Ectodermal cell (in vitro differentiated cells): ENCODE data around the gene AGBL1.

ENCODE experiments used
- H3K27ac ChIP-seq: 2 replicates; pipeline ENCODE4 v1.7.0; 2013; ENCODE audit warnings: mild to moderate bottlenecking, low read depth, low read length; ENCODE audit not compliant: insufficient read depth, poor library complexity, severe bottlenecking
- H3K27me3 ChIP-seq: 2 replicates; pipeline ENCODE4 v1.7.0; 2013; ENCODE audit warnings: mild to moderate bottlenecking, low read length; ENCODE audit not compliant: insufficient read depth, control insufficient read depth, poor library complexity, severe bottlenecking
- H3K36me3 ChIP-seq: one replicate; pipeline ENCODE4 v1.7.0; 2013; ENCODE audit warnings: low read length; ENCODE audit not compliant: control insufficient read depth, insufficient read depth
- H3K4me1 ChIP-seq: one replicate; pipeline ENCODE4 v1.7.0; 2013; ENCODE audit warnings: low read length; ENCODE audit not compliant: control insufficient read depth, insufficient read depth
- H3K4me3 ChIP-seq: 2 replicates; pipeline ENCODE4 v1.7.0; 2013; ENCODE audit warnings: low read depth, low read length, control low read depth; ENCODE audit not compliant: insufficient read depth
- H3K9me3 ChIP-seq: 2 replicates; pipeline ENCODE4 v1.7.0; 2013; ENCODE audit warnings: mild to moderate bottlenecking, low read length, moderate library complexity; ENCODE audit not compliant: control insufficient read depth
- WGBS, 2 experiments: methylation state at CpG; one replicate each; pipeline ENCODE4 v1.1.7; 2013; ENCODE audit warnings: missing lambda C conversion rate in 2 of 2; 5-methylcytosine and 5-hydroxymethylcytosine counted together

AGBL1 gene

DNA sequence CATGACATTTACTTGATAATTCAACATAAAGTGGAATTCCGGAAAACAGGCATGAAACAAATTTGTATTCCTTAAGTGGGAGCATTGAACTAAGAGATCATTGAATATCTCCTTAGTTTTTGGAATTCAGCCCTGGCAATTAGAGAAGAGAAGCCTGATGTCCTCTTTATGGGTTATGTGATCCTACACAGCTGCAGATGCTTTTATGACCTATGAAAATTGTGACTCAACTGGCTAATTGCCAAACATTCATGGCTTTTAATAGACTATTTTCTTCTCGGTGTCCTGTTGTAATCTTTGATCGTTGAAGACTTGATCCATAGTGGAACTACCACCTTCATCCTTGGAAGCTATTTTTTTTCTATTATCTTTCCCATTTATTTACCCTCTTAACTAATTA is 46.1 kb downstream of the AGBL1 start:
- 88 to 96% methylated on average over 3 of the region's 3 CpGs for WGBS, 2 experiments
- Histone ChIP-seq H3K4me3 (no peak overlapping the region), H3K27ac (no peak overlapping the region), H3K36me3 (no peaks in the 10 kb centered on the region), H3K9me3 (no peaks in the 10 kb centered on the region), H3K27me3 (no peaks in the 10 kb centered on the region), H3K4me1 (no peaks in the 10 kb centered on the region)

DNA sequence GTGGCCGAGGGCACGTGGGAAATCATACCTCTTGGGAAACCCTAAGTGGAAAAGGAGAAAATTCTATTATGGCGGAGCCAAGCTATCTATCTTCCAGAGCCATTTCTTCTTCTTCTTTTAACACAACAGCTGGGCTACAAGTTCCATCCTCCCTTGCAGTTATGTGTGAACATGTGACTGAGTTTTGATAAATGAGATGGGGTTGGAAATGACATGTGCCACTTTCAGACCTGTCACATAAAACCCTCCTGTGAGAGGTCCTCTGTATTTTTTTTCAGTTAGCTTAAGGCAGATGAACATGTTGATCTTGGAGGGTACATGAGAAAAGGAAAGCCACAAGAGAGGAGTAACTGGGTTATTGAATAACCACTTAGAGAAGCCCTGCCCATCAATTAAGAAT is 47.9 kb downstream of the AGBL1 start:
- Histone ChIP-seq H3K36me3 (no peaks in the 10 kb centered on the region), H3K27me3 (no peaks in the 10 kb centered on the region), H3K9me3 (no peaks in the 10 kb centered on the region), H3K27ac (no peak overlapping the region), H3K4me3 (no peak overlapping the region), H3K4me1 (no peaks in the 10 kb centered on the region)
- 91 to 97% methylated on average over 2 to 3 of the region's 3 CpGs for WGBS, 2 experiments

GRCh38 chr15:86135041-86135440 is 55.4 kb downstream of the AGBL1 start:
- Histone ChIP-seq H3K36me3 (no peaks in the 10 kb centered on the region), H3K4me1 (no peaks in the 10 kb centered on the region), H3K4me3 (no peak overlapping the region), H3K9me3 (no peaks in the 10 kb centered on the region), H3K27me3 (no peaks in the 10 kb centered on the region), H3K27ac (no peak overlapping the region)
- WGBS, 2 experiments: 84 to 91% methylated on average over 6 of the region's 6 CpGs

DNA sequence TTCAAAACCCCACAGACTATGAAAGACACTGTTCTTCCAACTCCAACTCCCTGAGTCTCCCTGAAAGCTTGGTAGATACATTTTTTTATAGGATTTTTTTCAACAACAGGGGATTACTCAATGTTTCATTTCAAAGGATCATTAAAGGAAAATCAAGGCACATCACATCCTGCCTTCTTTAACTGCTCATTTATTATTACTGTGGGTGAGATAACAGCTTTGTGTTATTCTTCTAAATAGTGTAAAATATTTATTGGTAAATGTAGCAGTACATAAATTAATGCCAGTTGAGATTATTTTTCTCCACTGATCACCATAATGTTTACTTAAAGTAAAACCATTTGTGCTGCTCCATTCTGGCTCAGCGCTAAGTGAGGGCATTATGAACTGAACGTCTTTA is 57.2 kb downstream of the AGBL1 start:
- Histone ChIP-seq H3K4me3 (no peak overlapping the region), H3K27ac (no peak overlapping the region), H3K4me1 (peaks cover 7% of the 10 kb centered on the region), H3K9me3 (no peaks in the 10 kb centered on the region), H3K27me3 (no peaks in the 10 kb centered on the region), H3K36me3 (no peaks in the 10 kb centered on the region)
- 95 to 97% methylated on average over 2 of the region's 2 CpGs for WGBS, 2 experiments

DNA sequence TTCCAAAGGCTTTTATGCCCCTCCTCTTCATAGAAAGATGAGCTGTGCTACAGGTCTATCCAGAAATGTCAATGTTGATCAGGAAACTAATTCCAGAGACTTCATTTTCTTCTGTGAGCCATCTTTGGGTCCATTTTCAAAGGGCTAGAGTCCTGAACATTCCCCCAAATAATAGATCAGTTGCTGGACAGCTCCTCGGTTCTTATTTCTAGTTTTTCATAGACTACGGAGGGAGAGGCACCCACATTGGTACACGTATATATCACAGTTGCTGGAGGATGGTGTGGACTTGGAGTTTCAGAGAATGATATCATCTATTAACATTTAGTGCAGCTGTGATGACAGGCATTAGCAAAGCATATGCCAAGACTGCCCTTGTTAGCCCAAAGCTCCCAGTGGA is 59.1 kb downstream of the AGBL1 start:
- Histone ChIP-seq H3K27ac (no peak overlapping the region), H3K36me3 (no peaks in the 10 kb centered on the region), H3K27me3 (no peaks in the 10 kb centered on the region), H3K9me3 (no peaks in the 10 kb centered on the region), H3K4me1 (peaks cover 7% of the 10 kb centered on the region), H3K4me3 (no peak overlapping the region)
- 93 to 97% methylated on average over 3 of the region's 3 CpGs for WGBS, 2 experiments

GRCh38 chr15:86139828-86140227 is 60.2 kb downstream of the AGBL1 start:
- Histone ChIP-seq H3K27ac (no peak overlapping the region), H3K27me3 (no peaks in the 10 kb centered on the region), H3K9me3 (no peaks in the 10 kb centered on the region), H3K4me1 (peaks cover 7% of the 10 kb centered on the region), H3K36me3 (no peaks in the 10 kb centered on the region), H3K4me3 (no peak overlapping the region)
- WGBS, 2 experiments: 80 to 81% methylated on average over 8 of the region's 9 CpGs

- no peak overlapping the region for H3K27ac ChIP-seq
- no peaks in the 10 kb centered on the region for H3K27me3 ChIP-seq
- H3K36me3 ChIP-seq: no peaks in the 10 kb centered on the region
- no peaks in the 10 kb centered on the region for H3K9me3 ChIP-seq
- H3K4me3 ChIP-seq: no peak overlapping the region
- H3K4me1 ChIP-seq: no peaks in the 10 kb centered on the region
- WGBS, 2 experiments: 91 to 100% methylated on average over 1 of the region's 1 CpG
These were observed 75.0 kb downstream of the AGBL1 start for GRCh38 chr15:86154705-86155104.

GRCh38 chr15:86155551-86155950 is 75.9 kb downstream of the AGBL1 start:
- Histone ChIP-seq H3K4me3 (no peak overlapping the region), H3K4me1 (no peaks in the 10 kb centered on the region), H3K9me3 (no peaks in the 10 kb centered on the region), H3K27me3 (no peaks in the 10 kb centered on the region), H3K36me3 (no peaks in the 10 kb centered on the region), H3K27ac (no peak overlapping the region)
- 79 to 95% methylated on average over 2 of the region's 3 CpGs for WGBS, 2 experiments

- H3K4me3 ChIP-seq: no peak overlapping the region
- WGBS, 2 experiments: 92 to 96% methylated on average over 6 of the region's 6 CpGs
These were observed 78.1 kb downstream of the AGBL1 start for GRCh38 chr15:86157606-86158293.

DNA sequence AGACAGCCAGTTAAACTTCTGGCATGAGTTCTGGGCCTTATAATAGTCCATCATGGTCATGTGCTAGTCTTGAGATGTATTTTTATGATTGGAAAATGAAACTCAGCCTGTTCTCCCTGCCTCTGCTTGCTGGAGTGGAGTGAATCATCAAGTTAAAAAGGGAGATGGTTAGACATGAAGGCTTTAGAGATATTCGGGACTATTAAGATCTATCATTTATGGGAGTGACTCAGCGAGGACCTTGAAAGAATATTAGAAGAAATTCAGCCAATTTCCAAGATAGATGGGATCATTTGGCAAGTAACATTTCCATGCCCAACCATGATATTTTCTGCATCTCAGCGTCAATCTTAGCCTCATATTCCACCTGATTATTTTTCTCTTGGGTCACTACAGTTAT is 79.8 kb downstream of the AGBL1 start:
- no peaks in the 10 kb centered on the region for H3K36me3 ChIP-seq
- no peaks in the 10 kb centered on the region for H3K27me3 ChIP-seq
- WGBS, 2 experiments: 93 to 95% methylated on average over 3 of the region's 3 CpGs
- H3K4me1 ChIP-seq: no peaks in the 10 kb centered on the region
- H3K4me3 ChIP-seq: no peak overlapping the region
- no peaks in the 10 kb centered on the region for H3K9me3 ChIP-seq
- no peak overlapping the region for H3K27ac ChIP-seq

More at GRCh38 chr15:86157606-86158293, 78.1 kb downstream of the AGBL1 start:
- no peaks in the 10 kb centered on the region for H3K9me3 ChIP-seq
- no peaks in the 10 kb centered on the region for H3K36me3 ChIP-seq
- no peaks in the 10 kb centered on the region for H3K27me3 ChIP-seq
- H3K4me1 ChIP-seq: no peaks in the 10 kb centered on the region
- H3K27ac ChIP-seq: no peak overlapping the region

- H3K4me1 ChIP-seq: peaks cover 4% of the 10 kb centered on the region
- H3K9me3 ChIP-seq: no peaks in the 10 kb centered on the region
- no peaks in the 10 kb centered on the region for H3K36me3 ChIP-seq
- no peak overlapping the region for H3K27ac ChIP-seq
- 90% methylated on average over 5 of the region's 5 CpGs for WGBS, 2 experiments
- H3K27me3 ChIP-seq: no peaks in the 10 kb centered on the region
- no peak overlapping the region for H3K4me3 ChIP-seq
These were observed 81.6 kb downstream of the AGBL1 start for GRCh38 chr15:86161250-86161649.
